Parathyroid adenoma (tissue), 2 donors: ENCODE measurements around the gene NAV2.
"Not testable (repeated sequence)": the region's sequence is repeated elsewhere in the genome, so short reads cannot be mapped to it uniquely, and the experiment has no call there.

Experiments
- H2AFZ ChIP-seq: fragments of 300-600 bp; sonication (generic); one replicate; pipeline ENCODE4 v1.7.0; 2017; ENCODE audit warnings: antibody characterized with exemption, mild to moderate bottlenecking
- H3K27ac ChIP-seq: fragments of 300-600 bp; sonication (generic); one replicate; pipeline ENCODE4 v1.7.0; 2017
- H3K27me3 ChIP-seq: fragments of 300-600 bp; sonication (generic); one replicate; pipeline ENCODE4 v1.7.0; 2017; ENCODE audit warnings: low read length; ENCODE audit not compliant: control insufficient read depth, insufficient read depth
- H3K36me3 ChIP-seq: fragments of 300-600 bp; sonication (generic); one replicate; pipeline ENCODE4 v1.7.0; 2017; ENCODE audit warnings: low read length; ENCODE audit not compliant: control insufficient read depth, insufficient read depth
- H3K4me1 ChIP-seq: fragments of 300-600 bp; sonication (generic); one replicate; pipeline ENCODE4 v1.7.0; 2017; ENCODE audit warnings: control low read depth
- H3K4me2 ChIP-seq: fragments of 300-600 bp; sonication (generic); one replicate; pipeline ENCODE4 v1.7.0; 2017; ENCODE audit warnings: low read length
- H3K4me3 ChIP-seq: fragments of 300-600 bp; sonication (generic); one replicate; pipeline ENCODE4 v1.7.0; 2017; ENCODE audit warnings: low read depth, low read length
- H3K79me2 ChIP-seq: fragments of 300-600 bp; sonication (generic); one replicate; pipeline ENCODE4 v1.7.0; 2017; ENCODE audit warnings: control low read depth
- H3K9ac ChIP-seq: fragments of 300-600 bp; sonication (generic); one replicate; pipeline ENCODE4 v1.7.0; 2017; ENCODE audit warnings: mild to moderate bottlenecking
- H3K9me3 ChIP-seq: fragments of 300-600 bp; sonication (generic); one replicate; pipeline ENCODE4 v1.7.0; 2017; ENCODE audit warnings: low read length; ENCODE audit not compliant: control insufficient read depth
- CTCF ChIP-seq: fragments of 300-600 bp; sonication (generic); IDR thresholded peaks from one replicate; pipeline ENCODE4 v1.7.0; 2017; ENCODE audit warnings: antibody characterized with exemption, mild to moderate bottlenecking
- donor health status: primary hyperparathyroidism.

Gene NAV2

GRCh38 chr11:19957294-19957943, 244.8 kb downstream of the NAV2 start:
- Histone ChIP-seq H3K4me3 (no peak overlapping the region), H3K27ac (no peak overlapping the region), H3K9me3 (no peaks in the 10 kb centered on the region), H3K27me3 (no peaks in the 10 kb centered on the region), H3K4me1 (no peaks in the 10 kb centered on the region), H3K4me2 (no peak overlapping the region), H3K79me2 (no peaks in the 10 kb centered on the region), H2AFZ (no peak overlapping the region), H3K9ac (no peak overlapping the region), H3K36me3 (no peaks in the 10 kb centered on the region)
- no peak for TF ChIP-seq CTCF

- no peak for TF ChIP-seq CTCF
- Histone ChIP-seq H3K4me2 (no peak overlapping the region), H2AFZ (no peak overlapping the region), H3K27ac (no peak overlapping the region), H3K79me2 (no peaks in the 10 kb centered on the region), H3K36me3 (no peaks in the 10 kb centered on the region), H3K4me3 (no peak overlapping the region), H3K9ac (no peak overlapping the region), H3K27me3 (no peaks in the 10 kb centered on the region), H3K9me3 (no peaks in the 10 kb centered on the region), H3K4me1 (no peaks in the 10 kb centered on the region)
Observed at GRCh38 chr11:19958204-19958603, 245.6 kb downstream of the NAV2 start.

- no peak overlapping the region for H3K9ac ChIP-seq
- no peaks in the 10 kb centered on the region for H3K9me3 ChIP-seq
- no peak overlapping the region for H2AFZ ChIP-seq
Observed at GRCh38 chr11:19959210-19959609, 246.6 kb downstream of the NAV2 start.

GRCh38 chr11:19959648-19960059, 247.0 kb downstream of the NAV2 start:
- no peak overlapping the region for H3K9ac ChIP-seq

More at GRCh38 chr11:19959210-19959609, 246.6 kb downstream of the NAV2 start:
- no peak for TF ChIP-seq CTCF
- H3K27me3 ChIP-seq = no peaks in the 10 kb centered on the region
- H3K4me1 ChIP-seq = no peaks in the 10 kb centered on the region
- H3K4me3 ChIP-seq = no peak overlapping the region
- H3K4me2 ChIP-seq = no peak overlapping the region
- H3K79me2 ChIP-seq = no peaks in the 10 kb centered on the region
- H3K36me3 ChIP-seq = no peaks in the 10 kb centered on the region
- no peak overlapping the region for H3K27ac ChIP-seq

GRCh38 chr11:19960410-19960809, 247.8 kb downstream of the NAV2 start:
- not testable (repeated sequence) for H3K9ac ChIP-seq, H3K36me3 ChIP-seq, H3K4me2 ChIP-seq, H3K79me2 ChIP-seq, H2AFZ ChIP-seq, H3K27ac ChIP-seq, H3K4me3 ChIP-seq, H3K4me1 ChIP-seq, H3K27me3 ChIP-seq, H3K9me3 ChIP-seq

More at GRCh38 chr11:19959648-19960059, 247.0 kb downstream of the NAV2 start:
- no peaks in the 10 kb centered on the region for H3K36me3 ChIP-seq
- H2AFZ ChIP-seq = no peak overlapping the region
- H3K79me2 ChIP-seq = no peaks in the 10 kb centered on the region
- no peak overlapping the region for H3K27ac ChIP-seq
- H3K9me3 ChIP-seq = no peaks in the 10 kb centered on the region
- H3K4me3 ChIP-seq = no peak overlapping the region
- H3K27me3 ChIP-seq = no peaks in the 10 kb centered on the region
- no peak overlapping the region for H3K4me2 ChIP-seq
- TF ChIP-seq CTCF = no peak
- H3K4me1 ChIP-seq = no peaks in the 10 kb centered on the region
